Muscle of leg (tissue), 11 donors: ENCODE measurements around the gene ANKRD27. TPM values are rescaled to one million over a fixed set of nuclear protein-coding genes. Genes with fewer than 3 reads are reported as not detected.

Experiments used
- DNase-seq: peaks from one replicate; pipeline ENCODE4 v3.0.0; 2013
- H3K27ac ChIP-seq: one replicate; pipeline ENCODE4 v1.5.1; 2013; ENCODE audit warnings: mild to moderate bottlenecking, low read length, control low read depth
- H3K27me3 ChIP-seq: one replicate; pipeline ENCODE4 v1.6.1; 2013; ENCODE audit warnings: low read length; ENCODE audit not compliant: control insufficient read depth, insufficient read depth
- H3K36me3 ChIP-seq: one replicate; pipeline ENCODE4 v1.6.1; 2013; ENCODE audit warnings: low read length; ENCODE audit not compliant: control insufficient read depth, insufficient read depth
- H3K4me1 ChIP-seq: one replicate; pipeline ENCODE4 v1.6.1; 2013; ENCODE audit warnings: low read length; ENCODE audit not compliant: control insufficient read depth, insufficient read depth
- H3K4me3 ChIP-seq: one replicate; pipeline ENCODE4 v1.5.1; 2013; ENCODE audit warnings: low read length, control low read depth
- H3K9me3 ChIP-seq: replicated peaks from 2 replicates; pipeline ENCODE4 v1.6.1; 2013; ENCODE audit warnings: low read depth, low read length; ENCODE audit not compliant: control insufficient read depth
- WGBS: methylation state at CpG from one replicate; pipeline ENCODE4 v1.1.5; 2013; ENCODE audit warnings: missing lambda C conversion rate; ENCODE audit not compliant: insufficient coverage; 5-methylcytosine and 5-hydroxymethylcytosine counted together
- polyA plus RNA-seq, 8 donors: library from polyadenylated mRNA; unstranded; fragments of 120-200 nt; gene quantifications; one replicate each; pipeline versions ENCODE4 v1.2.1 to v1.2.3, GENCODE V29; 2013; ENCODE audit warnings: inconsistent platforms in 1 of 8, low replicate concordance in 1 of 8; ENCODE audit not compliant: insufficient read length in 8 of 8, insufficient read depth in 1 of 8
- total RNA-seq: library from RNA; stranded (reverse); fragments of 120-200 nt; gene quantifications from one replicate; pipeline ENCODE4 v1.2.4, GENCODE V29; 2013

The ANKRD27 gene
- total and polyA plus RNA-seq, 9 donors = 9.6 to 18.3 (median 11.6) TPM

DNA sequence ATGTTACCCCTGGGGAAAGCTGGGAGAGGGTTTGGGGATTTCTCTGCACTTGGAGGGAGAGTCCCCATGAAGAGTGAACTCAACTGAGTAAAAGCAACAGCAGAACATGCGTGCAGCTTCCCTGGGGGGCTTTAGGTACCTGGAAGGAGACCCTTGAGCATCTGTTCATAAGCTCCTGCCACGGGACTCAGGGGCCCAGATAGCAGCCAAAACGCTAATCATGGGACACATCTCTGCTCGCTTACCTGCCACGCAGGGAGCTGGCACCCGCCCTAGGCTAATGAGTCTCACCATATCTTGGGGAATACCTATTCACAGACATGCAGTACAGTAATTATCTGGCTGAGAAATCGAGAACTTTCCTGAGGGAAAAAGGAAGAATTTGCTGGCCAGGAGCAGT is 60.1 kb downstream of the ANKRD27 start:
- Histone ChIP-seq H3K27me3 (no peaks in the 10 kb centered on the region), H3K4me3 (no peak overlapping the region), H3K36me3 (peaks cover 67% of the 10 kb centered on the region), H3K4me1 (no peaks in the 10 kb centered on the region), H3K9me3 (no peaks in the 10 kb centered on the region), H3K27ac (no peak overlapping the region)
- WGBS = 89% methylated on average over 3 of the region's 7 CpGs
- DNase-seq = no peak

DNA sequence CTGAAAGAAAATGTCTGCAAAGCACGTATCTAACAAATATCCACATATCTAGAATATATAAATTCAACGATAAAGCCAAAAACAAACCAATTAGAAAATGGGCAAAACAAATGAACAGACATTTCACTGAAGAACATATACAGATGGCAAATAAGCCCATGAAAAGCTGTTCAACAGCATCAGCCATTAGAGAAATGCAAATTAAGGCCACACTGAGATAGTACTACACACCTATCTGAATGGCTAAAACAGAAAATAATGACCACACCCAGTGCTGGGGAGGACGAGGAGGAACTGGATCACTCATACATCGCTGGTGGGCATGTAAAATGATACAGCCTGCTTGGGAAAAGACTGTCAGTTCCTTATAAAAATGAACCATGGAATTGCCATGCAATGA is 62.0 kb downstream of the ANKRD27 start:
- Histone ChIP-seq H3K4me1 (no peaks in the 10 kb centered on the region), H3K27ac (no peak overlapping the region), H3K36me3 (peaks cover 52% of the 10 kb centered on the region), H3K27me3 (no peaks in the 10 kb centered on the region), H3K4me3 (no peak overlapping the region), H3K9me3 (no peaks in the 10 kb centered on the region)
- 100% methylated on average over 2 of the region's 4 CpGs for WGBS
- DNase-seq = no peak

DNA sequence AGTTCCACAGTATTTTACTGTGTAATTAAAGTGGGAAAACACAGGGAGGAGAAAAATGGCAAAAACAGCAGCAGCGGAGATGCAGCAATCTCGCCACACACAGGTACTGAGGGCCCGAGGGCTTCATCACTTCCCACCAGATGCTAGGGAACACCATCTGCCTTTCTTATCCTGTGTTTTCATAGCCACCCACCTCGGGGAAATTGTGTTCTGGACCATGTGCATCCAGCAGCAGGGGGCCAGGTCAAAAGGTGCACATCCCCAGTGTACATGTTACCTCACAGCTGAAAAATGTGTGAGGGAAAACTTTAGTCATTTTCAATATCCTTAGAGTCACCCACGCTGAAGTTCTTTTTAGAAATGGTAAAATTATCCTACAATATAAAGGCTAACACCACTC is 63.8 kb downstream of the ANKRD27 start:
- no peaks in the 10 kb centered on the region for H3K9me3 ChIP-seq
- H3K27me3 ChIP-seq = no peaks in the 10 kb centered on the region
- WGBS = 80% methylated on average over 1 of the region's 5 CpGs
- no peaks in the 10 kb centered on the region for H3K4me1 ChIP-seq
- no peak overlapping the region for H3K27ac ChIP-seq
- H3K36me3 ChIP-seq = peaks cover 56% of the 10 kb centered on the region
- DNase-seq = no peak
- no peak overlapping the region for H3K4me3 ChIP-seq

DNA sequence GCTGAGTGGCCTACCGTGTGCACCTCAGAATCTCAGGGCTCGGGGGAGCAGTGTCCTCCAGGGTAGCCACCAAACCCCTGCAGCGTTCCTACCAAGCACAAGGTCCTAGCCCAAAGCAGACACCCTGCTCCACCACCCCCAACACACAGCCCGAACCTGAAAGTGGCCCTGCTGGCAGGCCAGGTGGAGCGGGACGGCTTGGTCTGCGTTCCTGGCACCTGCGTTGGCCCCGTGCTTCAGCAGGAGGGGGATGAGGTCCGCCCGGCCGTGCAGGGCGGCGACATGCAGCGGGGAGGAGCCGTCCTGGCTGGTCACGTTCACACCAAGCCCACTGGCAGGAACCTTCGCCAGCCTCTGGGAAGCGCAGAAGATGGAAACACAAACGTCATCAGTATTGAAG is 67.5 kb downstream of the ANKRD27 start:
- H3K27me3 ChIP-seq = no peaks in the 10 kb centered on the region
- no peak overlapping the region for H3K27ac ChIP-seq
- H3K9me3 ChIP-seq = no peaks in the 10 kb centered on the region
- H3K4me3 ChIP-seq = no peak overlapping the region
- DNase-seq = no peak
- H3K4me1 ChIP-seq = no peaks in the 10 kb centered on the region
- WGBS = 94% methylated on average over 20 of the region's 20 CpGs
- peaks cover 50% of the 10 kb centered on the region for H3K36me3 ChIP-seq

DNA sequence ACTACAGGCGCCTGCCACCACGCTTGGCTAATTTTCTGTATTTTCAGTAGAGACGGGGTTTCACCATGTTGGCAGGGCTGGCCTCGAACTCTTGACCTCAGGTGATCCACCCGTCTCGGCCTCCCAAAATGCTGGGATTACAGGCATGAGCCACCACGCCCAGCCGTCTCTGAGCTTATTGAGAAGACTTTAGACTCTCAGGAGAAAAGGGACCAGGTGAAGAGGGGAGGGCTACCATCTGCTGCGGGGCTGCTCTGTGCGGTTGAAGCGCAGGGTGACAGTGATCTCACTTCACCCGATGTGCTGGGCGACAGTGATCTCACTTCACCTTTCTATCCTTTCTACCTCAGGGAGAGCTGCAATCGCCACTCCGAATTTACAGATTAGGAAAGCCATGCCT is 68.7 kb downstream of the ANKRD27 start:
- H3K4me3 ChIP-seq = no peak overlapping the region
- no peaks in the 10 kb centered on the region for H3K4me1 ChIP-seq
- no peak for DNase-seq
- H3K27ac ChIP-seq = no peak overlapping the region
- WGBS = 82% methylated on average over 8 of the region's 15 CpGs
- peaks cover 52% of the 10 kb centered on the region for H3K36me3 ChIP-seq
- H3K9me3 ChIP-seq = no peaks in the 10 kb centered on the region
- no peaks in the 10 kb centered on the region for H3K27me3 ChIP-seq

DNA sequence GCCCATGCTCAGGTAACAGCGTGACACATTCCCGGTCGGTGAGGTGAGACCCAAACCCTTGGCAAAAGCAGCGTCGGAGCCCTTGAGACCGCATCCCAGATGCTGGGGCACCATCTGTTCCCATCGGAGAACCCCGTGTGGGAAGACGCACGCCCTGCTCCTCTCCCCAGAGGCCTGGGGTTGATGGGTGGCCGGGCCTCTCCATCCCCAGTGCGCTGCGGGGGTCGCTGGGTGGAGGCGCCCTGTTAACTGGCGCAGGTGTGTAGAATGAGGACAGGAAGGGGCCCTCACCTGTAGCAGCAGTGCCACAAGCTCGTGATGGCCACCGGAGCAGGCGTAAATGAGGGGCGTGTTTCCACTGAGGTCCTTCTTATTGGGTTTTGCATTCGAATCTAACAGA is 69.4 kb downstream of the ANKRD27 start:
- 93% methylated on average over 15 of the region's 21 CpGs for WGBS
- Histone ChIP-seq H3K27me3 (no peaks in the 10 kb centered on the region), H3K9me3 (no peaks in the 10 kb centered on the region), H3K27ac (no peak overlapping the region), H3K36me3 (peaks cover 50% of the 10 kb centered on the region), H3K4me1 (no peaks in the 10 kb centered on the region), H3K4me3 (no peak overlapping the region)
- no peak for DNase-seq

DNA sequence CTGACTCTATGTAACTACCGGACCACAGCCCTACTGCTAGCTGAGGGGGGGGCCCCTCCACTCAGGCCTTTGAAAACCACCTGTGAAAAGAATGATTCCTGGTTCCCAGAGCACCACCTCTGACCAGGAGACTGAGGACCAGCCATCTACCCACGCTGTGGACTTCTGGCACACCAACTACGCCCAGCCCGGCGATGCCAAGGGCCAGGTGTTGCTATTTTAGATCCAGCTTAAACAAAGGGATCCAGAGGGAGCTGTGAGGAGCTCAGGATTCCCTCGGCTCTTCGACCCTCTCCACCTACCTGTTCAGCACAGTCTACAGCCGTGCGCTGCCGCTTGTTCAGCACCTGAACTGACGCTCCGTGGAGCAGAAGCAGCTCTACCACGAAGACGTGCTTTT is 71.0 kb downstream of the ANKRD27 start:
- H3K4me1 ChIP-seq = no peaks in the 10 kb centered on the region
- no peak overlapping the region for H3K4me3 ChIP-seq
- no peaks in the 10 kb centered on the region for H3K9me3 ChIP-seq
- no peaks in the 10 kb centered on the region for H3K27me3 ChIP-seq
- peaks cover 50% of the 10 kb centered on the region for H3K36me3 ChIP-seq
- DNase-seq = no peak
- H3K27ac ChIP-seq = no peak overlapping the region
- 89% methylated on average over 13 of the region's 14 CpGs for WGBS

DNA sequence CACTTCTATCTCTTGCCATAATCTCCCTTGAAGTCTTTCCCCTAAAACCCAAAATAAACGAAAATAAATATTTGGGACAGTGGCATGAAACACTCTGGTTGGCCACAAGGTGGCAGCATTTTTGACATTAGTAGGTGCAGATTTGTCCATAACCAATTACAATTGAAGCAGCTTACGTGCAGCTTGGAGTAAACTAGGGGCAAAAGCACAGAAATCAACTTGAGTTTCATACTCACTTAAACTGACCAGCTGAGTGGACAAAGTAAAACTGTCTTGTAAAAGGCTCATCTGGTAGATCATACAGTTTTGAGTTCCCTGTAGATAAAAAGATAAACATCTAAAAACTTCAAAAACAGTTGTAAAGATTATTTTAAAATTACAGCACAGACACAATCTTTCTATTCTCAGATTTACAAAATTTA is 75.2 kb downstream of the ANKRD27 start:
- H3K36me3 ChIP-seq = peaks cover 48% of the 10 kb centered on the region
- no peak overlapping the region for H3K27ac ChIP-seq
- H3K4me3 ChIP-seq = no peak overlapping the region
- no peaks in the 10 kb centered on the region for H3K9me3 ChIP-seq
- WGBS = no CpG with 5 or more reads among the region's 2 CpGs
- peak; percentile 53 for DNase-seq
- no peaks in the 10 kb centered on the region for H3K4me1 ChIP-seq
- H3K27me3 ChIP-seq = no peaks in the 10 kb centered on the region

DNA sequence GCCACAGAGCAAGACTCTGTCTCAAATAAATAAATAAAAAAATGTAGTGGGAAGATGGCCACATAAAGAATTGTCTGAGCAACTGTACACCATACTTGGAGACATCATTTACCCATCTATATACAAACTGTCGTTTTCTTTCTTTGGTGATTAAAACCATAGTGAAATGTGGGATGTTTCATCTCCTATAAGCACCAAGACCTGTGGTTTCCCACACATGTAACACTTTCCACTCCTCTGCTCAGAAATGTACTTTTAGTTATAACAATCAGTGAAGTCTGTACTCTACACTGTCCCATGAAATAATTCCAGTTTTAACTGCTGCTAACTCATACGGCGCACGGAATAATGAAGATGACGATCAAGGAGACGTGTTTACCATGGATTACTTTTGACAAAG is 75.7 kb downstream of the ANKRD27 start:
- Histone ChIP-seq H3K4me1 (no peaks in the 10 kb centered on the region), H3K36me3 (peaks cover 48% of the 10 kb centered on the region), H3K9me3 (no peaks in the 10 kb centered on the region), H3K4me3 (no peak overlapping the region), H3K27ac (no peak overlapping the region), H3K27me3 (no peaks in the 10 kb centered on the region)
- WGBS = 95% methylated on average over 4 of the region's 6 CpGs
- DNase-seq = no peak

DNA sequence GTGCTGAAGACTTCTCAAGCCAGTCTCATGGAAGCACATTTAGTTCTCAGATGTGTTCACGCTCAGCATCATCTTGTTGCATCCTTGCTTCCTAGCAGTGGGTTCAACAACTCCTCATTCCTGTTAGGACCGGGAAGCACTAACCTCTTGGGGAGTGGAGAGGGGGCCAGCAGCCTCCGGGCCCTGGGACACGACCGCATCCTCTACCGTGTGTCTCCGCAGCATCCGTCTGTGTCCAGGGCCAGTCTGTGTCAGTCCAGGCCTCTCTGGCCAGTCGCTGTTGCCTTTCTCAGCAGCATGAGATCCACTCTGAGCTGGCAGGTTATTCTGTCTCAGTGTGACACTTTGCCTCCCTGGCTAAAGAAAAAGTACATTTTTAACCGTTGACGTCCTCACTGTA is 77.0 kb downstream of the ANKRD27 start:
- H3K9me3 ChIP-seq = no peaks in the 10 kb centered on the region
- no peak overlapping the region for H3K4me3 ChIP-seq
- H3K27ac ChIP-seq = no peak overlapping the region
- DNase-seq = no peak
- 92% methylated on average over 10 of the region's 11 CpGs for WGBS
- H3K36me3 ChIP-seq = peaks cover 43% of the 10 kb centered on the region
- no peaks in the 10 kb centered on the region for H3K4me1 ChIP-seq
- no peaks in the 10 kb centered on the region for H3K27me3 ChIP-seq

DNA sequence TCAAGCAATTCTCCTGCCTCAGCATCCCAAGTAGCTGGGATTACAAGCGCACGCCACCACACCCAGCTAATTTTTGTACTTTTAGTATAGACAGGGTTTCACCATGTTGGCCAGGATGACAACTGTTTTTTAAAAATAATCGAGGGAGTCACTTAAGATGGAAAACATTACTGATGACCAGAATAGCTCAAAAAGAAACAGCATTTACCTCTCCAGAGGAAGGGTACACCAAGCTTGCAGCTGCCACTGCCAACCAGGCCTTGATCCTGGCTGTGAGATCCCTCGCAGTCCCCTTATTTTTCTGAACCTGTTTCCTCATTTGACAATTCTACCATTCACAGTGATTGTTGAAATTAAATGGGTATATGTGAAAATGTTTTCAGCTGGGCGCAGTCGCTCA is 79.5 kb downstream of the ANKRD27 start:
- Histone ChIP-seq H3K27me3 (no peaks in the 10 kb centered on the region), H3K4me3 (no peak overlapping the region), H3K27ac (no peak overlapping the region), H3K36me3 (peaks cover 36% of the 10 kb centered on the region), H3K9me3 (no peaks in the 10 kb centered on the region), H3K4me1 (no peaks in the 10 kb centered on the region)
- WGBS = no CpG with 5 or more reads among the region's 6 CpGs
- DNase-seq = no peak
